Ovary (tissue), 3 donors: ENCODE data around the gene DTD1.

ENCODE experiments used
- EP300 ChIP-seq: sonication (generic); formaldehyde crosslinking; IDR thresholded peaks from one replicate; pipeline ENCODE4 v1.6.1; 2017; ENCODE audit warnings: antibody characterized with exemption
- POLR2A ChIP-seq: fragments of 450-650 bp; IDR thresholded peaks from one replicate; pipeline ENCODE4 v1.6.1; 2017; ENCODE audit warnings: antibody characterized with exemption, mild to moderate bottlenecking, moderate library complexity
- TF ChIP-seq, protein P1 (sequence below), 3 donors: fragments of 450-650 bp in 2 of 3; fragments of 200-600 bp in 1 of 3; IDR thresholded peaks; one replicate each; pipeline versions ENCODE4 v1.5.1 to v1.8.0; 2016 to 2022; ENCODE audit warnings: antibody characterized with exemption in 3 of 3, mild to moderate bottlenecking in 1 of 3
- donor health status: DM: no; HTN: no; CAD: no.

DNA sequence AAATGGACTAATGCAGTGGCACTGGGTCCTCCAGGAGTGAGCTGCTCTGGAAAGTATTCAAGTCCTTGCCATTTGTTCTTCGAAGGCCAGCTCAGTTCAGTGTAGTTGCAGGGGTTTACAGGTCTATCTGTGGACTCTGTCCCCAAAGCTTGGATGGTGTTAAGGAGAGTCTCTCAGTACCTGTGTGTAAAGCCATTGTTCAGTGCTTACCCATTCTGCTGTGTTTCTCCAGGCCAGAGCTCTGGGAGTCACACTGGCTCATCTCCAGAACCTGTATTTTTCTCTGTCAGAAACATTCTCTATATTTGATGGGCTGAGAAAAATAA, 66.6 kb downstream of the DTD1 start:
- TF ChIP-seq POLR2A (no peak), EP300 (no peak)
- TF ChIP-seq, protein P1, sequence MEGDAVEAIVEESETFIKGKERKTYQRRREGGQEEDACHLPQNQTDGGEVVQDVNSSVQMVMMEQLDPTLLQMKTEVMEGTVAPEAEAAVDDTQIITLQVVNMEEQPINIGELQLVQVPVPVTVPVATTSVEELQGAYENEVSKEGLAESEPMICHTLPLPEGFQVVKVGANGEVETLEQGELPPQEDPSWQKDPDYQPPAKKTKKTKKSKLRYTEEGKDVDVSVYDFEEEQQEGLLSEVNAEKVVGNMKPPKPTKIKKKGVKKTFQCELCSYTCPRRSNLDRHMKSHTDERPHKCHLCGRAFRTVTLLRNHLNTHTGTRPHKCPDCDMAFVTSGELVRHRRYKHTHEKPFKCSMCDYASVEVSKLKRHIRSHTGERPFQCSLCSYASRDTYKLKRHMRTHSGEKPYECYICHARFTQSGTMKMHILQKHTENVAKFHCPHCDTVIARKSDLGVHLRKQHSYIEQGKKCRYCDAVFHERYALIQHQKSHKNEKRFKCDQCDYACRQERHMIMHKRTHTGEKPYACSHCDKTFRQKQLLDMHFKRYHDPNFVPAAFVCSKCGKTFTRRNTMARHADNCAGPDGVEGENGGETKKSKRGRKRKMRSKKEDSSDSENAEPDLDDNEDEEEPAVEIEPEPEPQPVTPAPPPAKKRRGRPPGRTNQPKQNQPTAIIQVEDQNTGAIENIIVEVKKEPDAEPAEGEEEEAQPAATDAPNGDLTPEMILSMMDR (IDR thresholded peaks at IDR 0.05), result no peak
